ENCODE results near the gene SORCS2. TPM values are rescaled to one million over a fixed set of nuclear protein-coding genes. Genes with fewer than 3 reads are reported as not detected.

Gene SORCS2
- total RNA-seq, 2 donors from 2014 or later: 1.0 to 4.4 TPM

DNA sequence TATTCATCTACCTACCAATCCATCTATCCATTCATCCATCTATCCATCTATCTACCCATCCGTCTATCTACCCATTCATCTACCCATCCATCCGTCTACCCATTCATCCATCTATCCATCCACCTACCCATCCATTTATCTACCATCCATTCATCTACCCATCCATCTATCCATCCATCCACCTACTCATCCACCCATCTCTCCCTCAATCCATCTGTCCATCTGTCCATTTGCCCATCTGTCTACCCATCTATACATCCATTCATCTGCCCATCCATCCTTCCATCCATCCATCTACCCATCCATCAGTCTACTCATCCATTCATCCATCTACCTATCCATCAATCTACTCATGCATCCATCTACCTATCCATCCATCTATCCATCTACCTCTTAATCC is 369.2 kb downstream of the SORCS2 start:
- intact Hi-C loops (cut with DNase I): no loop called here
- 73% methylated on average over 2 of the region's 2 CpGs for WGBS
- H3K36me3 ChIP-seq: no peaks in the 10 kb centered on the region
- H3K27me3 ChIP-seq (replicated peaks; ENCODE audit: insufficient read depth): peaks cover 3% of the 10 kb centered on the region
- no peaks in the 10 kb centered on the region for H3K4me1 ChIP-seq (replicated peaks)
- TF ChIP-seq POLR2A (IDR thresholded peaks at IDR 0.05): no peak
- no peak for TF ChIP-seq CTCF (IDR thresholded peaks at IDR 0.05)
- no peak for TF ChIP-seq POLR2AphosphoS5 (IDR thresholded peaks at IDR 0.05)
- H3K9me3 ChIP-seq: no peaks in the 10 kb centered on the region
- H3K4me3 ChIP-seq: no peak overlapping the region
- H3K27ac ChIP-seq: no peak overlapping the region
- no peak for DNase-seq (ENCODE audit: low spot score)

- Histone ChIP-seq H3K27me3 (replicated peaks; ENCODE audit: insufficient read depth) (no peaks in the 10 kb centered on the region), H3K27ac (no peak overlapping the region), H3K4me3 (no peak overlapping the region), H3K9me3 (no peaks in the 10 kb centered on the region), H3K36me3 (no peaks in the 10 kb centered on the region), H3K4me1 (replicated peaks) (no peaks in the 10 kb centered on the region)
- no peak for TF ChIP-seq POLR2AphosphoS5 (IDR thresholded peaks at IDR 0.05)
- TF ChIP-seq POLR2A (IDR thresholded peaks at IDR 0.05): no peak
- no peak for DNase-seq (ENCODE audit: low spot score)
- intact Hi-C loops (cut with DNase I): no loop called here
- 57% methylated on average over 5 of the region's 5 CpGs for WGBS
Measured at GRCh38 chr4:7564242-7564641, 371.9 kb downstream of the SORCS2 start.

DNA sequence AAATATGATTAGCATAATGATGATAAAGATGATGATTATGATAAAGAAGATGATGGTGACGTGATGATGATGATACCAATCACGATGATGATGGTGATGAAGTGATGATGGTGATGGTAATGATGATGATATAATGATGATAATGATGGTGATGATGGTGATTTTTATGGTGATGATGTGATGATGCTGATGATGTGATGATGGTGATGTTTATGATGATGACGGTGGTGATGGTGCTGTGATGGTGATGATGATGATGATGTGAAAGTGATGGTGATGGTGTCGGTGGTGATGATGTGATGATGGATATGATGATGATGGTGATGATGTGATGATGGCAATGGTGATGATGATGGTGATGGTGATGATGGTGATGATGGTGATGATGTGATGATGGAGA is 373.1 kb downstream of the SORCS2 start:
- TF ChIP-seq POLR2A (IDR thresholded peaks at IDR 0.05): no peak
- no peak for TF ChIP-seq POLR2AphosphoS5 (IDR thresholded peaks at IDR 0.05)
- no peak for TF ChIP-seq CTCF (IDR thresholded peaks at IDR 0.05)
- 95% methylated on average over 4 of the region's 4 CpGs for WGBS
- Histone ChIP-seq H3K36me3 (no peaks in the 10 kb centered on the region), H3K4me1 (replicated peaks) (no peaks in the 10 kb centered on the region), H3K27me3 (replicated peaks; ENCODE audit: insufficient read depth) (no peaks in the 10 kb centered on the region), H3K27ac (no peak overlapping the region), H3K4me3 (no peak overlapping the region), H3K9me3 (no peaks in the 10 kb centered on the region)
- DNase-seq (ENCODE audit: low spot score): no peak
- intact Hi-C loops (cut with DNase I): no loop called here

DNA sequence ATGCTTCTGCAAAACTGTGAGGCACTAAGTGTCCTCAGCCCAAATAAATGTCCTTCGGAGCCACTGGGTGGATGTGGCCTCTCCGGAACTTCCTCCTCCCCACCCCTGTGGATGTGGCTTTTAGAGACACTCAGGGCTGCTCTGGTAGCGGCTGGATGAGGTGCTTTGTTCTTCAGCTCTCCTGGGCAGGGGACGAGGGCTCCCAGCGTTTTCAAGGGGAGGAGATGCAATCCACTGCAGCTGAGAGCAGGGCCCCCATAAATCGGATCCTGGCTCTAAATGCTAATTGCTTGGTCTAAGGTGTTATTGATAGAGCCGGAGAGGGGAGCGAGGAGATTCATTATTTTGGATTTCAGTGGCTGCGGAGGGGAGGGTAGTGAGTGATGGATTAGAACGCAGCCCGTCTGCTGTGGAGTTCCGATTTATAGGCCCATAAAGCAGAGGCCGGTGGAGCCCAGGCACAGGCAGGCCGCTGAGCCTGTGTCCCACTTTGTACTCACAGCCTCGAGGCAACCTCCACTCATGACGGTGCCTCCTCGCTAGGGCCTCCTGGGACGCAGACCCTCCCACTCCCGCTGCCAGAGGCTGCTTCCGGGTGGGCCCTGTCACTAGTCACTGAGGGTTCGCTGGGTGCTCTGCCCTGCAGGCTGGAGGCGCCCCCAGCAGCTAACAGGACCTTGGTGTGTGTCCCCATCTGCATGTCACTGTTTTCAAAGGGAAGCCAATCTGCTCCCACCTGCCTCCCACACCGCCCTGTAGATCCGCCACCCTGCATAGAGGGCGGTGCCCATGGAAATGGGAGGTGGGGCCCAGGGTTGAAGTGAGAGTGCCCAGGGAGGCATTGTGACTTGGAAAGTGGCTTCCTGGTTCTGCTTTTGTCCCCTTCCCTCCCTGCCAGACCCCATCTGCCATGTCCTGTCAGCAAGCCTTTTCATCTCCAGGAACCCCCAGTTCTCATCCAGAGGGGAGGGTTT is 377.8 kb downstream of the SORCS2 start:
- H3K27me3 ChIP-seq (replicated peaks; ENCODE audit: insufficient read depth): no peaks in the 10 kb centered on the region
- intact Hi-C loops (cut with DNase I): no loop called here
- H3K36me3 ChIP-seq: no peaks in the 10 kb centered on the region
- no peak overlapping the region for H3K27ac ChIP-seq
- no peak for TF ChIP-seq POLR2AphosphoS5 (IDR thresholded peaks at IDR 0.05)
- TF ChIP-seq POLR2A (IDR thresholded peaks at IDR 0.05): no peak
- no peak for TF ChIP-seq CTCF (IDR thresholded peaks at IDR 0.05)
- WGBS: 68% methylated on average over 24 of the region's 25 CpGs
- DNase-seq (ENCODE audit: low spot score): no peak
- H3K9me3 ChIP-seq: no peaks in the 10 kb centered on the region
- no peak overlapping the region for H3K4me3 ChIP-seq
- H3K4me1 ChIP-seq (replicated peaks): no peaks in the 10 kb centered on the region

- no peak for TF ChIP-seq CTCF (IDR thresholded peaks at IDR 0.05)
- no peak for TF ChIP-seq POLR2AphosphoS5 (IDR thresholded peaks at IDR 0.05)
- TF ChIP-seq POLR2A (IDR thresholded peaks at IDR 0.05): no peak
- Histone ChIP-seq H3K27me3 (replicated peaks; ENCODE audit: insufficient read depth) (no peaks in the 10 kb centered on the region), H3K9me3 (no peaks in the 10 kb centered on the region), H3K4me1 (replicated peaks) (no peaks in the 10 kb centered on the region), H3K36me3 (no peaks in the 10 kb centered on the region), H3K4me3 (no peak overlapping the region), H3K27ac (no peak overlapping the region)
- WGBS: 63% methylated on average over 6 of the region's 6 CpGs
- intact Hi-C loops (cut with DNase I): no loop called here
- no peak for DNase-seq (ENCODE audit: low spot score)
Measured at GRCh38 chr4:7571001-7571400, 378.7 kb downstream of the SORCS2 start.

All from prostate gland (tissue), 2 donors.